ENCODE measurements around the gene ERBB3. TPM values are rescaled to one million over a fixed set of nuclear protein-coding genes. Genes with fewer than 3 reads are reported as not detected.

The ERBB3 gene
- total RNA-seq, 1 experiment from 2014 or later = 64.3 TPM

GRCh38 chr12:56128670-56129205 lies 48.8 kb downstream of the ERBB3 start:
- DNase-seq (ENCODE audit: low spot score) (no peak), ATAC-seq (no peak)
- Mint-ChIP-seq H3K27me3 (ENCODE audit: low read depth) (no peaks in the 10 kb centered on the region; the same call in 1 of the 2 replicates), H3K9me3 (no peaks in the 10 kb centered on the region), H3K27ac (peak overlapping the region; percentile 99), H3K4me3 (peak overlapping the region; percentile 98), H3K4me1 (peaks cover 30% of the 10 kb centered on the region), H3K36me3 (peaks cover 37% of the 10 kb centered on the region)
- ChIA-PET CTCF (interaction anchor here (0.5 to 4.2 kb wide), 24 partner anchors 7 to 508 kb away, joined by 3 to 61 read pairs (median 6); partner anchors contain the start of genes ANKRD52, COQ10A, MYL6 and MYL6B), POLR2A (interaction anchor here (0.8 to 5.3 kb wide), 11 partner anchors 11 to 102 kb away, joined by 3 to 104 read pairs (median 11); partner anchors contain the start of genes ERBB3, MYL6, PA2G4 and RNF41)
- 0 out of 2 replicates have a peak, but pooled peaks have one; percentile 26 for TF ChIP-seq ETV6 (CRISPR knock-in tag; IDR thresholded peaks at IDR 0.05)
- no peak for TF ChIP-seq NR1H2 (CRISPR knock-in tag; IDR thresholded peaks at IDR 0.05)

DNA sequence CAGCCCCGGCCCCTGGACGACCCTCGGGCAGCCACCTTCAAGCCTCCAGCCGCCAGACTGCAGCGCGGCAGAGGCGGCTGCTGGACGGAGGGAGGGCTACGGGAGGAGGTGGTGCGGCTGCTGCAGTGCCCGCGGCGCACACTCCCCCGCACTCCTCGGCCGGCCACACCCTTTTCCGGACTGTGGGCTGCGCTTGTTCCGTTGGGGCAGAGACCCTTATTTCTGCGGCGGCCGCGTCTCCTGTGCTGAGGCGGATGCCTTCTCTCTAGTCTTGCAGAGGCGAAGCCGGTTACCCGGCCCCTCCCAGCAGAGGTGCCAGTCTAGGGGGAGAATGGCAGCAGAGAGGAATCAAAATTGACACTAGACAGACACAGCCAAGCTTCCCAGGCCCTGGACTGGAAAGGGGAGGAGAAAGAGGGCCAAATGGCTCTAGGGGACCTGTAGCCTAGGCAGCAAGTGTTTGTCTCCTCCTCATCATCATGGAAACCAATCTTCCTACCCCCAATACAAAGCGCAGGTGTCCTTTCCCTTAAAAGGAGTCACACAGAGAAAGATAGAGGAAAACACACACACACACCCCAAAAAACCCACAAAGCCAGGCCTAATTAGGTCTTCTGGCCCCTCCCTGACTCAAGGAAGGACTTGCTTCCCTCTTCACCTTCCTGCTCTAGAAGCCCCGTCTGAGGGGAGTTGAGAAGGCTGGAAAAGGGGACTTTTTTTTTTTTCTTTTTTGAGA lies 49.4 kb downstream of the ERBB3 start:
- Mint-ChIP-seq H3K9me3 (no peaks in the 10 kb centered on the region), H3K27me3 (ENCODE audit: low read depth) (no peaks in the 10 kb centered on the region; the same call in 1 of the 2 replicates), H3K27ac (peak overlapping the region; percentile 99; the same call in 1 of the 2 replicates), H3K4me1 (peaks cover 30% of the 10 kb centered on the region), H3K36me3 (peaks cover 43% of the 10 kb centered on the region), H3K4me3 (peak overlapping the region; percentile 98)
- CTCF ChIA-PET = interaction anchor here (1.0 to 4.2 kb wide), 7 partner anchors 10 to 507 kb away, joined by 3 to 61 read pairs (median 9); partner anchors contain the start of genes COQ10A, MYL6B, SMARCC2 and ZC3H10
- ATAC-seq = peak; percentile 5
- POLR2A ChIA-PET = interaction anchor here (0.8 to 5.3 kb wide), 5 partner anchors 11 to 93 kb away, joined by 3 to 104 read pairs (median 29); partner anchors contain the start of genes ERBB3, MYL6, RNF41 and RPL41
- DNase-seq (ENCODE audit: low spot score) = peak; percentile 73
- TF ChIP-seq ZNF219 (CRISPR knock-in tag; IDR thresholded peaks at IDR 0.05; ENCODE audit: borderline replicate concordance) (no peak), FOXJ3 (CRISPR knock-in tag; IDR thresholded peaks at IDR 0.05; ENCODE audit: borderline replicate concordance) (no peak), GRHL2 (CRISPR knock-in tag; IDR thresholded peaks at IDR 0.05; ENCODE audit: insufficient replicate concordance, severe bottlenecking) (no peak), ETV6 (CRISPR knock-in tag; IDR thresholded peaks at IDR 0.05) (0 out of 2 replicates have a peak, but pooled peaks have one; percentile 0), IRF2 (CRISPR knock-in tag; IDR thresholded peaks at IDR 0.05; ENCODE audit: borderline replicate concordance, low read depth) (no peak)
- TF ChIP-seq, protein P1, sequence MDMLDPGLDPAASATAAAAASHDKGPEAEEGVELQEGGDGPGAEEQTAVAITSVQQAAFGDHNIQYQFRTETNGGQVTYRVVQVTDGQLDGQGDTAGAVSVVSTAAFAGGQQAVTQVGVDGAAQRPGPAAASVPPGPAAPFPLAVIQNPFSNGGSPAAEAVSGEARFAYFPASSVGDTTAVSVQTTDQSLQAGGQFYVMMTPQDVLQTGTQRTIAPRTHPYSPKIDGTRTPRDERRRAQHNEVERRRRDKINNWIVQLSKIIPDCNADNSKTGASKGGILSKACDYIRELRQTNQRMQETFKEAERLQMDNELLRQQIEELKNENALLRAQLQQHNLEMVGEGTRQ (CRISPR knock-in tag; IDR thresholded peaks at IDR 0.05) = 0 out of 2 replicates have a peak, but pooled peaks have one; percentile 15

DNA sequence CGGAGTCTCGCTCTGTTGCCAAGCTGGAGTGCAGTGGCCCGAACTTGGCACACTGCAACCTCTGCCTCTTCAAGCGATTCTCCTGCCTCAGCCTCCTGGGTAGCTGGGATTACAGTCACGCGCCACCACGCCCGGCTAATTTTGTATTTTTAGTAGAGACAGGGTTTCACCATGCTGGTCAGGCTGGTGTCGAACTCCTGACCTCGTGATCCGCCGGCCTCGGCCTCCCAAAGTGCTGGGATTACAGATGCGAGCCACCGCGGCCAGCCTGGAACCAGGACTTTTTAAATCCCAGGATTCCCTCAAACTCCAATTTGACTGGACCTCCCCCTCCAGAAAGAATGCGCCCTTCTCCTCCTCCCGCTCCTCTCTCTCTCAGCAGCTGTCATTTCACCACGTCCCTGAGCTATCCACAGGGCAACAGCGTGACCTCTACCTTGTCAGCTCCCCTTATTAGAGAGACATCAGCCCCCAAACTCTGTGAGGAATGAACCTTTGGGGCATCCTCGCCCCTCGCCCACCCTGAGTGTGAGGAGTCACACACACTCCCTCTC lies 50.1 kb downstream of the ERBB3 start:
- H3K27ac Mint-ChIP-seq = no peak overlapping the region
- H3K9me3 Mint-ChIP-seq = no peaks in the 10 kb centered on the region
- H3K36me3 Mint-ChIP-seq = peaks cover 44% of the 10 kb centered on the region
- ChIA-PET POLR2A (interaction anchor here (5.3 kb wide), 1 partner anchor 31 kb away, joined by 104 read pairs; the partner anchor contains the start of gene MYL6), CTCF (interaction anchor here (1.0 to 4.2 kb wide), 2 partner anchors 22 to 59 kb away, joined by 4 to 22 read pairs; partner anchors contain the start of genes MYL6B and SMARCC2)
- H3K27me3 Mint-ChIP-seq (ENCODE audit: low read depth) = no peaks in the 10 kb centered on the region; the same call in 1 of the 2 replicates
- no peak for ATAC-seq
- peaks cover 30% of the 10 kb centered on the region for H3K4me1 Mint-ChIP-seq
- DNase-seq (ENCODE audit: low spot score) = no peak
- peak overlapping the region; percentile 98 for H3K4me3 Mint-ChIP-seq
- TF ChIP-seq CREB1 (CRISPR knock-in tag; IDR thresholded peaks at IDR 0.05) (no peak), KAT7 (CRISPR knock-in tag; IDR thresholded peaks at IDR 0.05; ENCODE audit: borderline replicate concordance) (no peak), PRRX2 (CRISPR knock-in tag; IDR thresholded peaks at IDR 0.05) (no peak), CREM (CRISPR knock-in tag; IDR thresholded peaks at IDR 0.05) (no peak), ZMAT4 (CRISPR knock-in tag; IDR thresholded peaks at IDR 0.05) (no peak), ZBTB21 (CRISPR knock-in tag; IDR thresholded peaks at IDR 0.05; ENCODE audit: borderline replicate concordance) (no peak), CBFB (CRISPR knock-in tag; IDR thresholded peaks at IDR 0.05; ENCODE audit: low read depth) (no peak), GTF2I (CRISPR knock-in tag; conservative IDR thresholded peaks at IDR 0.05) (no peak), NFYB (CRISPR knock-in tag; conservative IDR thresholded peaks at IDR 0.05; ENCODE audit: low read depth) (no peak), SP1 (CRISPR knock-in tag; conservative IDR thresholded peaks at IDR 0.05) (no peak)
- TF ChIP-seq, protein P2, sequence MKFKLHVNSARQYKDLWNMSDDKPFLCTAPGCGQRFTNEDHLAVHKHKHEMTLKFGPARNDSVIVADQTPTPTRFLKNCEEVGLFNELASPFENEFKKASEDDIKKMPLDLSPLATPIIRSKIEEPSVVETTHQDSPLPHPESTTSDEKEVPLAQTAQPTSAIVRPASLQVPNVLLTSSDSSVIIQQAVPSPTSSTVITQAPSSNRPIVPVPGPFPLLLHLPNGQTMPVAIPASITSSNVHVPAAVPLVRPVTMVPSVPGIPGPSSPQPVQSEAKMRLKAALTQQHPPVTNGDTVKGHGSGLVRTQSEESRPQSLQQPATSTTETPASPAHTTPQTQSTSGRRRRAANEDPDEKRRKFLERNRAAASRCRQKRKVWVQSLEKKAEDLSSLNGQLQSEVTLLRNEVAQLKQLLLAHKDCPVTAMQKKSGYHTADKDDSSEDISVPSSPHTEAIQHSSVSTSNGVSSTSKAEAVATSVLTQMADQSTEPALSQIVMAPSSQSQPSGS (CRISPR knock-in tag; IDR thresholded peaks at IDR 0.05; ENCODE audit: borderline replicate concordance, low read depth) = no peak
- TF ChIP-seq, protein P3, sequence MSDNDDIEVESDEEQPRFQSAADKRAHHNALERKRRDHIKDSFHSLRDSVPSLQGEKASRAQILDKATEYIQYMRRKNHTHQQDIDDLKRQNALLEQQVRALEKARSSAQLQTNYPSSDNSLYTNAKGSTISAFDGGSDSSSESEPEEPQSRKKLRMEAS (CRISPR knock-in tag; IDR thresholded peaks at IDR 0.05) = no peak
- TF ChIP-seq, protein P4, sequence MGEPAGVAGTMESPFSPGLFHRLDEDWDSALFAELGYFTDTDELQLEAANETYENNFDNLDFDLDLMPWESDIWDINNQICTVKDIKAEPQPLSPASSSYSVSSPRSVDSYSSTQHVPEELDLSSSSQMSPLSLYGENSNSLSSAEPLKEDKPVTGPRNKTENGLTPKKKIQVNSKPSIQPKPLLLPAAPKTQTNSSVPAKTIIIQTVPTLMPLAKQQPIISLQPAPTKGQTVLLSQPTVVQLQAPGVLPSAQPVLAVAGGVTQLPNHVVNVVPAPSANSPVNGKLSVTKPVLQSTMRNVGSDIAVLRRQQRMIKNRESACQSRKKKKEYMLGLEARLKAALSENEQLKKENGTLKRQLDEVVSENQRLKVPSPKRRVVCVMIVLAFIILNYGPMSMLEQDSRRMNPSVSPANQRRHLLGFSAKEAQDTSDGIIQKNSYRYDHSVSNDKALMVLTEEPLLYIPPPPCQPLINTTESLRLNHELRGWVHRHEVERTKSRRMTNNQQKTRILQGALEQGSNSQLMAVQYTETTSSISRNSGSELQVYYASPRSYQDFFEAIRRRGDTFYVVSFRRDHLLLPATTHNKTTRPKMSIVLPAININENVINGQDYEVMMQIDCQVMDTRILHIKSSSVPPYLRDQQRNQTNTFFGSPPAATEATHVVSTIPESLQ (CRISPR knock-in tag; IDR thresholded peaks at IDR 0.05) = no peak
- TF ChIP-seq, protein P5, sequence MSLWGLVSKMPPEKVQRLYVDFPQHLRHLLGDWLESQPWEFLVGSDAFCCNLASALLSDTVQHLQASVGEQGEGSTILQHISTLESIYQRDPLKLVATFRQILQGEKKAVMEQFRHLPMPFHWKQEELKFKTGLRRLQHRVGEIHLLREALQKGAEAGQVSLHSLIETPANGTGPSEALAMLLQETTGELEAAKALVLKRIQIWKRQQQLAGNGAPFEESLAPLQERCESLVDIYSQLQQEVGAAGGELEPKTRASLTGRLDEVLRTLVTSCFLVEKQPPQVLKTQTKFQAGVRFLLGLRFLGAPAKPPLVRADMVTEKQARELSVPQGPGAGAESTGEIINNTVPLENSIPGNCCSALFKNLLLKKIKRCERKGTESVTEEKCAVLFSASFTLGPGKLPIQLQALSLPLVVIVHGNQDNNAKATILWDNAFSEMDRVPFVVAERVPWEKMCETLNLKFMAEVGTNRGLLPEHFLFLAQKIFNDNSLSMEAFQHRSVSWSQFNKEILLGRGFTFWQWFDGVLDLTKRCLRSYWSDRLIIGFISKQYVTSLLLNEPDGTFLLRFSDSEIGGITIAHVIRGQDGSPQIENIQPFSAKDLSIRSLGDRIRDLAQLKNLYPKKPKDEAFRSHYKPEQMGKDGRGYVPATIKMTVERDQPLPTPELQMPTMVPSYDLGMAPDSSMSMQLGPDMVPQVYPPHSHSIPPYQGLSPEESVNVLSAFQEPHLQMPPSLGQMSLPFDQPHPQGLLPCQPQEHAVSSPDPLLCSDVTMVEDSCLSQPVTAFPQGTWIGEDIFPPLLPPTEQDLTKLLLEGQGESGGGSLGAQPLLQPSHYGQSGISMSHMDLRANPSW (CRISPR knock-in tag; conservative IDR thresholded peaks at IDR 0.05; ENCODE audit: low read depth) = no peak
